Measurements from ENCODE around the gene PPIG. TPM values are rescaled to one million over a fixed set of nuclear protein-coding genes. Genes with fewer than 3 reads are reported as not detected.

Gene PPIG
- total RNA-seq, 1 donor: 25.3 TPM

GRCh38 chr2:169647496-169647895 is 63.3 kb downstream of the PPIG start:
- no peaks in the 10 kb centered on the region for H3K4me1 ChIP-seq (ENCODE audit: insufficient read depth, low read length)
- no peak for DNase-seq (ENCODE audit: insufficient read length, low spot score, missing footprints)
- no peaks in the 10 kb centered on the region for H3K36me3 ChIP-seq (ENCODE audit: insufficient read depth, low read length)
- no peak overlapping the region for H2AFZ ChIP-seq (ENCODE audit: low read length)
- no peaks in the 10 kb centered on the region for H3K9me3 ChIP-seq (ENCODE audit: low read depth, low read length)
- H3K4me3 ChIP-seq (ENCODE audit: insufficient read depth, low read length): no peak overlapping the region
- no peaks in the 10 kb centered on the region for H4K20me1 ChIP-seq (ENCODE audit: insufficient read depth, low read length)
- no peak overlapping the region for H3K4me2 ChIP-seq (ENCODE audit: insufficient read depth, low read length)
- no peak overlapping the region for H3K27ac ChIP-seq (ENCODE audit: low read depth, low read length)
- no peak for TF ChIP-seq CTCF (IDR thresholded peaks at IDR 0.05; ENCODE audit: extremely low read depth, low read depth, low read length)
- H3K27me3 ChIP-seq (ENCODE audit: insufficient read depth, low read length): no peaks in the 10 kb centered on the region
- H3K79me2 ChIP-seq (ENCODE audit: insufficient read depth, low read length): no peaks in the 10 kb centered on the region

GRCh38 chr2:169649278-169649677 is 65.1 kb downstream of the PPIG start:
- Histone ChIP-seq H3K4me3 (ENCODE audit: insufficient read depth, low read length) (no peak overlapping the region), H2AFZ (ENCODE audit: low read length) (no peak overlapping the region), H4K20me1 (ENCODE audit: insufficient read depth, low read length) (no peaks in the 10 kb centered on the region), H3K4me1 (ENCODE audit: insufficient read depth, low read length) (no peaks in the 10 kb centered on the region), H3K36me3 (ENCODE audit: insufficient read depth, low read length) (no peaks in the 10 kb centered on the region), H3K27me3 (ENCODE audit: insufficient read depth, low read length) (no peaks in the 10 kb centered on the region), H3K4me2 (ENCODE audit: insufficient read depth, low read length) (no peak overlapping the region), H3K9me3 (ENCODE audit: low read depth, low read length) (no peaks in the 10 kb centered on the region), H3K27ac (ENCODE audit: low read depth, low read length) (no peak overlapping the region), H3K79me2 (ENCODE audit: insufficient read depth, low read length) (no peaks in the 10 kb centered on the region)
- peak; percentile 14 for DNase-seq (ENCODE audit: insufficient read length, low spot score, missing footprints)
- no peak for TF ChIP-seq CTCF (IDR thresholded peaks at IDR 0.05; ENCODE audit: extremely low read depth, low read depth, low read length)

GRCh38 chr2:169653636-169654035 is 69.5 kb downstream of the PPIG start:
- no peak for TF ChIP-seq CTCF (IDR thresholded peaks at IDR 0.05; ENCODE audit: extremely low read depth, low read depth, low read length)
- DNase-seq (ENCODE audit: insufficient read length, low spot score, missing footprints): no peak
- H3K36me3 ChIP-seq (ENCODE audit: insufficient read depth, low read length): no peaks in the 10 kb centered on the region
- no peaks in the 10 kb centered on the region for H3K27me3 ChIP-seq (ENCODE audit: insufficient read depth, low read length)
- no peaks in the 10 kb centered on the region for H3K79me2 ChIP-seq (ENCODE audit: insufficient read depth, low read length)
- no peak overlapping the region for H3K4me2 ChIP-seq (ENCODE audit: insufficient read depth, low read length)
- no peaks in the 10 kb centered on the region for H4K20me1 ChIP-seq (ENCODE audit: insufficient read depth, low read length)
- H3K4me1 ChIP-seq (ENCODE audit: insufficient read depth, low read length): no peaks in the 10 kb centered on the region
- no peak overlapping the region for H3K4me3 ChIP-seq (ENCODE audit: insufficient read depth, low read length)
- H3K9me3 ChIP-seq (ENCODE audit: low read depth, low read length): no peaks in the 10 kb centered on the region
- H3K27ac ChIP-seq (ENCODE audit: low read depth, low read length): no peak overlapping the region
- H2AFZ ChIP-seq (ENCODE audit: low read length): no peak overlapping the region

GRCh38 chr2:169656164-169656563 is 72.0 kb downstream of the PPIG start:
- Histone ChIP-seq H3K9me3 (ENCODE audit: low read depth, low read length) (no peaks in the 10 kb centered on the region), H2AFZ (ENCODE audit: low read length) (no peak overlapping the region), H3K4me3 (ENCODE audit: insufficient read depth, low read length) (no peak overlapping the region), H3K4me2 (ENCODE audit: insufficient read depth, low read length) (no peak overlapping the region), H3K36me3 (ENCODE audit: insufficient read depth, low read length) (no peaks in the 10 kb centered on the region), H3K27ac (ENCODE audit: low read depth, low read length) (no peak overlapping the region), H3K79me2 (ENCODE audit: insufficient read depth, low read length) (no peaks in the 10 kb centered on the region), H3K4me1 (ENCODE audit: insufficient read depth, low read length) (no peaks in the 10 kb centered on the region), H4K20me1 (ENCODE audit: insufficient read depth, low read length) (no peaks in the 10 kb centered on the region), H3K27me3 (ENCODE audit: insufficient read depth, low read length) (no peaks in the 10 kb centered on the region)
- TF ChIP-seq CTCF (IDR thresholded peaks at IDR 0.05; ENCODE audit: extremely low read depth, low read depth, low read length): no peak
- no peak for DNase-seq (ENCODE audit: insufficient read length, low spot score, missing footprints)

Measured in osteoblast (primary cell).